Activated T-helper 17 cell treated with anti-CD3 and anti-CD28 coated beads, Interleukin-2, amount 50 U/mL, for 72 hours (primary cell): ENCODE measurements around the gene CAMSAP2. TPM values are rescaled to one million over a fixed set of nuclear protein-coding genes. Genes with fewer than 3 reads are reported as not detected.

Experiments used
- ATAC-seq: fragments of 150-1000 bp; cut with Tn5 transposase; replicated peaks from 2 replicates; pipeline ENCODE4 v1.10.0; 2021; ENCODE audit warnings: mild to moderate bottlenecking, moderate library complexity
- H3K27ac Mint-ChIP-seq: one replicate; pipeline ENCODE4 v1.8.0; 2022; ENCODE audit warnings: mixed read lengths
- H3K27me3 Mint-ChIP-seq: one replicate; pipeline ENCODE4 v1.8.0; 2022; ENCODE audit warnings: mixed read lengths
- H3K36me3 Mint-ChIP-seq: one replicate; pipeline ENCODE4 v1.8.0; 2022; ENCODE audit warnings: low read depth, mild to moderate bottlenecking, mixed read lengths
- H3K4me1 Mint-ChIP-seq: one replicate; pipeline ENCODE4 v1.8.0; 2022; ENCODE audit warnings: mixed read lengths
- H3K4me3 Mint-ChIP-seq: one replicate; pipeline ENCODE4 v1.8.0; 2022; ENCODE audit warnings: mild to moderate bottlenecking, mixed read lengths
- H3K9me3 Mint-ChIP-seq: one replicate; pipeline ENCODE4 v1.8.0; 2022; ENCODE audit warnings: mixed read lengths
- total RNA-seq, 2 donors: library from RNA; stranded (reverse); gene quantifications; one replicate each; pipeline ENCODE4 v1.2.3, GENCODE V29; 2022

The CAMSAP2 gene
- total RNA-seq, 2 donors from 2014 or later = 3.4 to 5.3 TPM

- Mint-ChIP-seq H3K9me3 (no peaks in the 10 kb centered on the region), H3K27me3 (peaks cover 23% of the 10 kb centered on the region), H3K36me3 (no peaks in the 10 kb centered on the region), H3K4me3 (no peak overlapping the region), H3K4me1 (no peaks in the 10 kb centered on the region), H3K27ac (no peak overlapping the region)
- no peak for ATAC-seq
These were observed 158.0 kb downstream of the CAMSAP2 start for GRCh38 chr1:200896531-200897196.

DNA sequence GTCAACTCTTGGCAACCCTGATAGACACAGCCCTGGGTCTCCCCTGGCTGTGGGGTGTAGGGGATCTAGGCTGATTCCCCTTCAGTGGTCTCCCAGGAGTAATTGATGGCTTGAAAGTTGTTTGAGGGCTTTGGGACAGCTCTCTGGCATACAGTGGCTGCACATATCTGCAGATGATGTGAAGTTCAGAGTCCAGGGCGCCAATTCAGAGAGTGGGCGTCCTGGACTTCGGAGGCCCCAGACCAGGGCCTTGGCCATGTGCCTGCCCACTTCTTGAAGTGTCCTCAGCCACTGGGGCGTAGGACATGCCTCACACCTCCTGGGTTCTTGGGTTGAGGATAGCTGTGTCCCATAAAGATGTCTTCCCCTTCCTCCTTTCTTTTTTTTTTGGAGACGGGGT is 158.6 kb downstream of the CAMSAP2 start:
- peaks cover 21% of the 10 kb centered on the region for H3K27me3 Mint-ChIP-seq
- H3K4me3 Mint-ChIP-seq = no peak overlapping the region
- H3K36me3 Mint-ChIP-seq = no peaks in the 10 kb centered on the region
- no peaks in the 10 kb centered on the region for H3K9me3 Mint-ChIP-seq
- no peak overlapping the region for H3K27ac Mint-ChIP-seq
- H3K4me1 Mint-ChIP-seq = no peaks in the 10 kb centered on the region
- ATAC-seq = no peak

GRCh38 chr1:200899015-200899386 is 160.3 kb downstream of the CAMSAP2 start:
- Mint-ChIP-seq H3K9me3 (no peaks in the 10 kb centered on the region), H3K4me3 (no peak overlapping the region), H3K36me3 (no peaks in the 10 kb centered on the region), H3K27me3 (peaks cover 15% of the 10 kb centered on the region), H3K27ac (no peak overlapping the region), H3K4me1 (no peaks in the 10 kb centered on the region)
- no peak for ATAC-seq

GRCh38 chr1:200899451-200899915 is 160.8 kb downstream of the CAMSAP2 start:
- Mint-ChIP-seq H3K27ac (no peak overlapping the region), H3K4me1 (no peaks in the 10 kb centered on the region), H3K27me3 (peaks cover 15% of the 10 kb centered on the region), H3K36me3 (no peaks in the 10 kb centered on the region), H3K4me3 (no peak overlapping the region), H3K9me3 (no peaks in the 10 kb centered on the region)
- ATAC-seq = no peak

DNA sequence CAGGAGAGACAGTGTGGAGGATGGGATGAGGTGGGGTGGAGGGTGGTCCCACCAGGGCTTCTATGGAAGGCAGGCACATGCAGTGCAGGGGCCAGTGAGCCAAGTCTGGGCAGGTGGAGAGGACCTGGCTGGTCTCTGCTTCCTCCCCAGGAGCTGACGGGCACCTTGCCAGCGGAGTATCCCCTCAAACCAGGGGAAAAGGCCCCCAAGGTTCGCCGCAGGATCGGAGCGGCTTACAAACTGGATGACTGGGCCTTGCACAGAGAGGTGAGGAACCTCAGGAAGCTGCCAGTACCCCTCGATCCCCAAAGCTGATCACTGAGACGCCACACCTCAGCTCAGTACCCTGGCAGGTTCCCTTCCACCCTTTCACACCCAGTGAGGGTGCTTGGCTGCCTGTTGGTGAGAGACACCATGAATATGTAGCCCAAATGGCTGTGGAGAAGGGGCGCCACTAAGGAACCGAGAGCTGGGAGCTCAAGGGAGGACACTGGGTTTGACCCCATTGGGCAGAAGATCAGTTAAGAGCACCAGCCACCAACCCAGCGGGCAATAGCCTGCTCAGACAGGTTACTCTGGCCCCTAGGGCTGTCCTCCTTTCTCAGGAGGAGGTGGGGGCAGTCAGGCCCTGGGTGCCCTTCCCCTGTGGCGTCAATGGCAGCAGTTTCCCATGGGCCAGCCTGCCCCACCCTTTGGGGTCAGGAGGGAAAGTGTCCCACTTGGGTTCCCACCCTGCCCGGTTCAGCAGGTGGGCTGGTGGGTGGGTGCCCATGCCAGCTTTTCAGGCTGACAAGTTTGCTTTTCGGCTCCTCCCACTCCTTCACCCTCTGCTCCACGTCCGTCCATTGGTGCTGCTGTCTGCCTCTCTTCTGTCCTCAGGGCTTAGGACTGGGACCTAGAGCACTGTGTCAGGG is 161.5 kb downstream of the CAMSAP2 start:
- H3K4me3 Mint-ChIP-seq = no peak overlapping the region
- H3K36me3 Mint-ChIP-seq = no peaks in the 10 kb centered on the region
- no peaks in the 10 kb centered on the region for H3K4me1 Mint-ChIP-seq
- H3K9me3 Mint-ChIP-seq = no peaks in the 10 kb centered on the region
- H3K27ac Mint-ChIP-seq = no peak overlapping the region
- H3K27me3 Mint-ChIP-seq = peaks cover 15% of the 10 kb centered on the region
- ATAC-seq = no peak

DNA sequence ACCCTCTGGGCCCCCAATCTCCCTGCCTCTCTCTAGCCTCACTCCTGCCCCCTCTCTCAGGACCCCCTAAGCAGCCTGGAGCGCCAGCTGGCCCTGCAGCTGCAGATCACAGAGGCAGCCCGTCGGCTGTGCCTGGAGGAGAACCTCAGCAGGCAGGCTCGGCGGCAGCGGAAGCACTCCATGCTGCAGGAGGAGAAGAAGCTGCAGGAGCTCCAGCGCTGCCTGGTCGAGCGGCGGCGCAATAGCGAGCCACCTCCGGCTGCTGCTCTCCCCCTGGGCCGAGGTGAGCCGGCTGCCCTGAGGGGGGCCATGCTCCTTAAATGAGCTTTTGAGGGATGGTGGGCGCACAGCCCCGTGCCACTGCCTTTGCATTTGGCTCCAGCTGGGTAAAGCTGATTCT is 162.2 kb downstream of the CAMSAP2 start:
- ATAC-seq = no peak
- Mint-ChIP-seq H3K27ac (no peak overlapping the region), H3K9me3 (no peaks in the 10 kb centered on the region), H3K27me3 (peaks cover 15% of the 10 kb centered on the region), H3K36me3 (no peaks in the 10 kb centered on the region), H3K4me1 (no peaks in the 10 kb centered on the region), H3K4me3 (no peak overlapping the region)

DNA sequence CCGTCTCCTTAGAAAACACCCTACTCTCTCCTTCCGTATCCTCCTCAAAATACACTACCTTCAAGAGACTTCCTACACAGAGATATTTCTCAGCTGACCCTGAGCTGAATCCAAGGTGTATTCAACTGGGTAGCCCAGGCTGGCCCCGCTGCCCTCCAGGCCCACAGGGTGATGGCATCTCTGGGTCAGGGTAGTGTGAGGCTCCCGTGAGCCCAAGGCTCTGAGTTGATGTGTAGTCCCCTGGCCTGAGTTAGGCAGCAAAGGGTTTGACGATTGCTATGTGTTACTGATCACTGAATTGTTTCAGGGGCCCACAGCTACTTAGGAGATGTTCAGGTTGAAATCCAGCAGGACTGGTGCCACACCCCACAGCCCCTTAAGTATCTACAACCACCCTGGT is 162.7 kb downstream of the CAMSAP2 start:
- Mint-ChIP-seq H3K36me3 (no peaks in the 10 kb centered on the region), H3K27ac (no peak overlapping the region), H3K9me3 (no peaks in the 10 kb centered on the region), H3K4me1 (no peaks in the 10 kb centered on the region), H3K27me3 (peaks cover 15% of the 10 kb centered on the region), H3K4me3 (no peak overlapping the region)
- no peak for ATAC-seq

- no peaks in the 10 kb centered on the region for H3K9me3 Mint-ChIP-seq
- H3K27ac Mint-ChIP-seq = no peak overlapping the region
- ATAC-seq = no peak
- no peaks in the 10 kb centered on the region for H3K36me3 Mint-ChIP-seq
- H3K27me3 Mint-ChIP-seq = peaks cover 15% of the 10 kb centered on the region
- H3K4me1 Mint-ChIP-seq = no peaks in the 10 kb centered on the region
- H3K4me3 Mint-ChIP-seq = no peak overlapping the region
These were observed 163.2 kb downstream of the CAMSAP2 start for GRCh38 chr1:200901796-200902444.

- peaks cover 24% of the 10 kb centered on the region for H3K27me3 Mint-ChIP-seq
- ATAC-seq = no peak
These were observed 165.1 kb downstream of the CAMSAP2 start for GRCh38 chr1:200903793-200904192.

DNA sequence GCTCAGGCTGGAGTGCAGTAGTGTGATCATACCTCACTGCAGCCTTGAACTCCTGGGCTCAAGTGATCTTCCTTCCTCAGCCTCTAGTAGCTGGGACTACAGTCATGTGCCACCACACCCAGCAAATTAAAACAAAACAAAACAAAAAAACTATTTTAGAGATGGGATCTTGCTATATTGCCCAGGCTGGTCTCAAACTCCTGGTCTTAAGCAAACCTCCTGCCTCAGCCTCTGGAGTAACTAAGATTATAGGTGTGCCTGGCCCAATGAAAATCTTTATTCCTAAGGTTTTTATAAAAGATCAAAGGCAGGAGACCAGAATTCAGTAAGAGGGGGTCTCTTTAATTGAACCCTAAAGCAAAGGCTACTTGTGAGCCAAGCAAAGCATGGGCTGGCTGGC is 166.1 kb downstream of the CAMSAP2 start:
- ATAC-seq = no peak
- Mint-ChIP-seq H3K27ac (no peak overlapping the region), H3K27me3 (peaks cover 18% of the 10 kb centered on the region), H3K9me3 (no peaks in the 10 kb centered on the region), H3K4me3 (no peak overlapping the region), H3K4me1 (peaks cover 8% of the 10 kb centered on the region), H3K36me3 (no peaks in the 10 kb centered on the region)

More at GRCh38 chr1:200903793-200904192, 165.1 kb downstream of the CAMSAP2 start:
- Mint-ChIP-seq H3K9me3 (no peaks in the 10 kb centered on the region), H3K4me1 (peaks cover 8% of the 10 kb centered on the region), H3K4me3 (no peak overlapping the region), H3K36me3 (no peaks in the 10 kb centered on the region), H3K27ac (no peak overlapping the region)

DNA sequence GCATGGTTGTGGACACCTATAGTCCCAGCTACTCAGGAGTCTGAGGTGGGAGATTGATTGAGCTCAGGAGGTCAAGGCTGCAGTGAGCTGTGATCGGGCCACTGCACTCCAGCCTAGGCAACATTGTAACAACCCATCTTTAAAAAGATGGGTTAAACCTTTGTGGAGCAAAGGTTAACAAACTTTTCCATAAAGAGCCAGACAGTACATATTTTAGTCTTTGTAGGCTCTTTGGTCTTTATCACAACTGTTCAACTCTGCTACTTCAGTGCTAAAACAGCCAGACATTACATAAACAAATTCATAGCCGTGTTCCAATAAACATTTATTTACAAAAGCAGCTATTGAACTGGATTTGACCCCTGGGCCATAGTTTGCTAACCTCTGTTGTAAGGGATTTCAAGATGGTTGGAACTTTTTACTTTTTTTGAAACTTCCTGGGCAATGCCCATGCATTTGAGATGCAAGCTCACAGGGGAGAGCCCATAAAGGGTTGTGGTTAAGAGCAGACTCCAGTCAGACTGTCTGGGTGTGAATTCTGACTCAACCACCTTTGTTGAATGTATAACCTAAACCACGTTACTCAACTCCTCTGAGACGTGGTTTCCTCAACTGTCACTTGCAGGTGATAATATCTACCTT is 166.8 kb downstream of the CAMSAP2 start:
- no peaks in the 10 kb centered on the region for H3K36me3 Mint-ChIP-seq
- H3K9me3 Mint-ChIP-seq = no peaks in the 10 kb centered on the region
- no peak overlapping the region for H3K27ac Mint-ChIP-seq
- H3K27me3 Mint-ChIP-seq = peaks cover 17% of the 10 kb centered on the region
- H3K4me1 Mint-ChIP-seq = peaks cover 8% of the 10 kb centered on the region
- no peak overlapping the region for H3K4me3 Mint-ChIP-seq
- ATAC-seq = peak; percentile 100

- no peaks in the 10 kb centered on the region for H3K9me3 Mint-ChIP-seq
- H3K27me3 Mint-ChIP-seq = peaks cover 13% of the 10 kb centered on the region
- ATAC-seq = no peak
- H3K4me3 Mint-ChIP-seq = no peak overlapping the region
- H3K36me3 Mint-ChIP-seq = no peaks in the 10 kb centered on the region
- peaks cover 8% of the 10 kb centered on the region for H3K4me1 Mint-ChIP-seq
- no peak overlapping the region for H3K27ac Mint-ChIP-seq
These were observed 167.8 kb downstream of the CAMSAP2 start for GRCh38 chr1:200906491-200906890.

- no peak overlapping the region for H3K4me3 Mint-ChIP-seq
- no peak for ATAC-seq
- no peaks in the 10 kb centered on the region for H3K36me3 Mint-ChIP-seq
- peaks cover 8% of the 10 kb centered on the region for H3K4me1 Mint-ChIP-seq
- H3K9me3 Mint-ChIP-seq = no peaks in the 10 kb centered on the region
- peaks cover 13% of the 10 kb centered on the region for H3K27me3 Mint-ChIP-seq
- H3K27ac Mint-ChIP-seq = no peak overlapping the region
These were observed 169.0 kb downstream of the CAMSAP2 start for GRCh38 chr1:200907611-200908097.

GRCh38 chr1:200908191-200908868 is 169.6 kb downstream of the CAMSAP2 start:
- Mint-ChIP-seq H3K36me3 (no peaks in the 10 kb centered on the region), H3K9me3 (no peaks in the 10 kb centered on the region), H3K27ac (no peak overlapping the region), H3K4me1 (peaks cover 8% of the 10 kb centered on the region), H3K4me3 (no peak overlapping the region), H3K27me3 (peaks cover 13% of the 10 kb centered on the region)
- no peak for ATAC-seq
